ENCODE data around the gene BAHCC1. TPM values are rescaled to one million over a fixed set of nuclear protein-coding genes. Genes with fewer than 3 reads are reported as not detected.

The BAHCC1 gene
- total RNA-seq, 1 donor from 2014 or later: 3.4 TPM

- peaks cover 59% of the 10 kb centered on the region for H3K4me1 Mint-ChIP-seq
- Histone ChIP-seq H4K20me1 (ENCODE audit: low read depth) (no peaks in the 10 kb centered on the region), H3F3A (ENCODE audit: low read depth) (peaks cover 16% of the 10 kb centered on the region), H3K36me3 (no peaks in the 10 kb centered on the region), H2AFZ (replicated peaks) (no peak overlapping the region), H3K27me3 (peaks cover 58% of the 10 kb centered on the region), H3K4me1 (peaks cover 10% of the 10 kb centered on the region), H3K4me3 (peak overlapping the region; percentile 36), H3K9me3 (ENCODE audit: low read depth) (no peaks in the 10 kb centered on the region), H3K4me2 (peak overlapping the region; percentile 73), H3K9ac (no peak overlapping the region), H3K27ac (no peak overlapping the region), H3K79me2 (ENCODE audit: low read depth) (no peaks in the 10 kb centered on the region)
- H3K27me3 Mint-ChIP-seq (ENCODE audit: insufficient read depth, low read depth): peaks cover 24% of the 10 kb centered on the region
- peaks cover 3% of the 10 kb centered on the region for H3K9me3 Mint-ChIP-seq
- no peak overlapping the region for H3K27ac Mint-ChIP-seq
- TF ChIP-seq EZH2 (IDR thresholded peaks at IDR 0.05): no peak
- TF ChIP-seq CTCF (IDR thresholded peaks at IDR 0.05): no peak
- TF ChIP-seq EZH2phosphoT487 (IDR thresholded peaks at IDR 0.05): no peak
- DNase-seq (ENCODE audit: low spot score): peak; percentile 87
- H3K4me3 Mint-ChIP-seq: peak overlapping the region; percentile 77
- no peaks in the 10 kb centered on the region for H3K36me3 Mint-ChIP-seq
Measured at GRCh38 chr17:81481073-81481799, 86.0 kb downstream of the BAHCC1 start.

GRCh38 chr17:81481815-81482505 is 86.7 kb downstream of the BAHCC1 start:
- Mint-ChIP-seq H3K27me3 (ENCODE audit: insufficient read depth, low read depth) (peaks cover 19% of the 10 kb centered on the region), H3K4me1 (peaks cover 60% of the 10 kb centered on the region), H3K36me3 (no peaks in the 10 kb centered on the region), H3K9me3 (peaks cover 2% of the 10 kb centered on the region), H3K27ac (peak overlapping the region; percentile 60), H3K4me3 (peak overlapping the region; percentile 77)
- H3K9me3 ChIP-seq (ENCODE audit: low read depth): no peaks in the 10 kb centered on the region
- H3K79me2 ChIP-seq (ENCODE audit: low read depth): no peaks in the 10 kb centered on the region
- DNase-seq (ENCODE audit: low spot score): no peak
- H3F3A ChIP-seq (ENCODE audit: low read depth): peaks cover 22% of the 10 kb centered on the region
- peak overlapping the region; percentile 36 for H3K4me3 ChIP-seq
- H3K9ac ChIP-seq: no peak overlapping the region
- H3K4me2 ChIP-seq: peak overlapping the region; percentile 73
- no peak overlapping the region for H3K27ac ChIP-seq
- TF ChIP-seq EZH2phosphoT487 (IDR thresholded peaks at IDR 0.05) (no peak), CTCF (IDR thresholded peaks at IDR 0.05) (no peak), EZH2 (IDR thresholded peaks at IDR 0.05) (no peak)
- no peaks in the 10 kb centered on the region for H4K20me1 ChIP-seq (ENCODE audit: low read depth)
- no peaks in the 10 kb centered on the region for H3K36me3 ChIP-seq
- H3K4me1 ChIP-seq: peaks cover 10% of the 10 kb centered on the region
- H3K27me3 ChIP-seq: peaks cover 65% of the 10 kb centered on the region
- H2AFZ ChIP-seq (replicated peaks): no peak overlapping the region

- no peak for TF ChIP-seq CTCF (IDR thresholded peaks at IDR 0.05)
- no peak for TF ChIP-seq EZH2phosphoT487 (IDR thresholded peaks at IDR 0.05)
- H3K27me3 Mint-ChIP-seq (ENCODE audit: insufficient read depth, low read depth): peaks cover 22% of the 10 kb centered on the region
- Histone ChIP-seq H3K4me3 (no peak overlapping the region), H2AFZ (replicated peaks) (no peak overlapping the region), H3K27ac (no peak overlapping the region), H3K4me1 (peaks cover 10% of the 10 kb centered on the region), H3K9me3 (ENCODE audit: low read depth) (no peaks in the 10 kb centered on the region), H3K4me2 (no peak overlapping the region), H3K36me3 (no peaks in the 10 kb centered on the region), H3K9ac (no peak overlapping the region), H3K79me2 (ENCODE audit: low read depth) (no peaks in the 10 kb centered on the region), H3F3A (ENCODE audit: low read depth) (peaks cover 26% of the 10 kb centered on the region), H3K27me3 (peaks cover 72% of the 10 kb centered on the region), H4K20me1 (ENCODE audit: low read depth) (no peaks in the 10 kb centered on the region)
- no peak for DNase-seq (ENCODE audit: low spot score)
- no peaks in the 10 kb centered on the region for H3K36me3 Mint-ChIP-seq
- peaks cover 53% of the 10 kb centered on the region for H3K4me1 Mint-ChIP-seq
- H3K27ac Mint-ChIP-seq: peak overlapping the region; percentile 85
- H3K4me3 Mint-ChIP-seq: peak overlapping the region; percentile 74
- no peaks in the 10 kb centered on the region for H3K9me3 Mint-ChIP-seq
Measured at GRCh38 chr17:81482673-81483072, 87.4 kb downstream of the BAHCC1 start.

Data from neural progenitor cell (in vitro differentiated cells).